GM12891 (cell line): Measurements from ENCODE around the gene CAMTA1.

ENCODE experiments used
- POLR2A ChIP-seq: IDR thresholded peaks from 2 replicates; pipeline ENCODE4 v1.6.1; 2011; ENCODE audit warnings: low read depth, low read length, control low read depth
- SPI1 ChIP-seq: IDR thresholded peaks from 2 replicates; pipeline ENCODE4 v1.6.1; 2011; ENCODE audit warnings: low read depth, low read length, control low read depth
- TAF1 ChIP-seq: IDR thresholded peaks from 2 replicates; pipeline ENCODE4 v1.6.1; 2011; ENCODE audit warnings: low read depth, low read length, control low read depth

GRCh38 chr1:7478142-7478790 lies 693.0 kb downstream of the CAMTA1 start:
- no peak for TF ChIP-seq POLR2A
- TF ChIP-seq SPI1 = no peak
- TF ChIP-seq TAF1 = no peak
